A549 treated with Mapracorat at 1 μM for 4 hours (cell line): ENCODE data around the gene UHMK1. TPM values are rescaled to one million over a fixed set of nuclear protein-coding genes. Genes with fewer than 3 reads are reported as not detected.

Source experiments
- total RNA-seq: library from RNA; stranded (reverse); fragments of 200-300 nt; extraction: Qiagen RNA extraction; gene quantifications from 5 replicates; pipeline ENCODE4 v1.2.3, GENCODE V29; 2022

Gene UHMK1, protein sequence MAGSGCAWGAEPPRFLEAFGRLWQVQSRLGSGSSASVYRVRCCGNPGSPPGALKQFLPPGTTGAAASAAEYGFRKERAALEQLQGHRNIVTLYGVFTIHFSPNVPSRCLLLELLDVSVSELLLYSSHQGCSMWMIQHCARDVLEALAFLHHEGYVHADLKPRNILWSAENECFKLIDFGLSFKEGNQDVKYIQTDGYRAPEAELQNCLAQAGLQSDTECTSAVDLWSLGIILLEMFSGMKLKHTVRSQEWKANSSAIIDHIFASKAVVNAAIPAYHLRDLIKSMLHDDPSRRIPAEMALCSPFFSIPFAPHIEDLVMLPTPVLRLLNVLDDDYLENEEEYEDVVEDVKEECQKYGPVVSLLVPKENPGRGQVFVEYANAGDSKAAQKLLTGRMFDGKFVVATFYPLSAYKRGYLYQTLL
- total RNA-seq: 14.9 to 19.9 TPM (median 18.7 TPM) in 5 replicates

DNA sequence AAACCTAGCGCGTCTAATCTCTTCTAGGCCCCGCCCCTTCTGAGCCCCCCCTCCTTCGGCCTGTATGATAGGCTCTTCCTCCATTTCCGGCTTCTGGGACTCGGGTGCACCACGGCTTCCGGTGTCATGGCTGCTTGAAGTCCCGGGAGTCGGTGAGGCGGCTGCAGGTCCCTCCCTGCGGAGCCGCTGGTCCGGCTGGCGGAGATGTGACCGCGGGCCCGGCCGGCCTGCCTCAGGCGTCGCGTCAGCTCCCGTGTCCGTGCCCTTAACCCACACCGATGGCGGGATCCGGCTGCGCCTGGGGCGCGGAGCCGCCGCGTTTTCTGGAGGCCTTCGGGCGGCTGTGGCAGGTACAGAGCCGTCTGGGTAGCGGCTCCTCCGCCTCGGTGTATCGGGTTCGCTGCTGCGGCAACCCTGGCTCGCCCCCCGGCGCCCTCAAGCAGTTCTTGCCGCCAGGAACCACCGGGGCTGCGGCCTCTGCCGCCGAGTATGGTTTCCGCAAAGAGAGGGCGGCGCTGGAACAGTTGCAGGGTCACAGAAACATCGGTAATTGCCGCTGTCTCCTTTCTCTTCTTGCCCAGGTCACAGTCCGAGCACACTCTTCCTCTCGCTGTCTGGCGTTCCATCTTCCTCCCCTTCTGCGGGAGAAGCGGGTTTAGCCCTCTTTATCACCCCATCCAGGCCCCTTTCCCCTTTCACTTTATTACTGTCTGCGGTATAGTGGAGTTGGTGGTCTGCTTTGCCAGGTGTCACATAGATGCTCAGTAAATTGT, at the start of gene UHMK1:
Gene UHMK1, plus strand, starts transcription at position 96 of the 773 bp plus-strand sequence. Its CDS starts 183 bp downstream, at position 279.

DNA sequence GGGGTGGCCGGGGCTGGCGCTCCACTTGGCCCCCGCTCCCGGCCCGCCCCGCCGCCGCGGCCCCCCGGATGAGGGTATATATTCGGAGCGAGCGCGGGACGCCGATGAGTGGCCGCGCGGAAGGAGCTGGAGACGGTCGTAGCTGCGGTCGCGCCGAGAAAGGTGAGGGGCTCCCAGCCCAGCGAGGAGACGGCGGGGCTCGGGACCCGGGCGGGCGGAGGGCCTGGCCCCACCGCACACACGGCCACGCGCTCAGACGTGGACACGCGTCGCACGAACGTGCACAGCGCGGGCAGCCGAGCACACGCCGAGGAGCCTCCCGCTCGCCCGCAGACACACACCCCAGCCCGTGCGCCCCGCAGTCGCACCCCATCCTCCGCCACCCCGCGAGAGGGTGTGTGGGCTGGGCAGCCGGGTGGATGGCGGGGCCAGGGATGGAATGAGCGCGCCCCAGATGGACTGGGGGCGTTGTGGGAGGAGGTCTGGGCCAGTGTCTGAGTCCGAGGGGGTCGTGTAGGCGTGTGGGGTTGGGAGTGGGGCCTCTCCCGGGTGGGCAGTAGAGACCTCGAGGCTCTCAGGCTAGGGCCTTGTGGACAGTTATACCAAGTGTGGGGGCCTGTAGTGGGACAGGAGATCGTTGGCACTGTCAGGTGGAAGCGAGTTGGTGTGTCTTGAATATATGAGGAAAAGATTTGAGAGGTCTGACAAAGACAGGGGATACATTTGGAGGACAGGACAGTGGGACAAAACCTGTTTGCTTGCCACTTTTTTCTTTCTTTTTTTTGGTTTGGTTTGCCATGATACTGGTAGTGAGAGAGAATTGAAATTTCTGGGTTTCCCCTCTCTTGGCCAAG, 64.2 kb downstream of the UHMK1 start, which contains the start of gene UAP1:
Gene UAP1, plus strand, starts transcription at position 107 of the 854 bp plus-strand sequence. CDS start 4,347 bp downstream, outside the sequence.

Other genes starting within 250 kb of the UHMK1 start
- gene SPATA46, start 121.0 kb upstream of the UHMK1 start, total RNA-seq: not detected in 5 replicates
- 0.77 to 1.2 TPM (median 0.93 TPM) in 5 replicates for gene C1orf226, start 116.1 kb upstream of the UHMK1 start, total RNA-seq
- gene SH2D1B, start 85.7 kb upstream of the UHMK1 start, total RNA-seq: 0.13 to 0.27 TPM (median 0.15 TPM) in 4 of 5 replicates, not detected in the other
- 28.2 to 43.9 TPM (median 32.0 TPM) in 5 replicates for gene UAP1, start 63.9 kb downstream of the UHMK1 start, total RNA-seq
- 0.21 to 0.57 TPM (median 0.41 TPM) in 5 replicates for gene DDR2, start 134.6 kb downstream of the UHMK1 start, total RNA-seq